CD4-positive, alpha-beta memory T cell (primary cell): Measurements from ENCODE around the gene HMCN2. TPM values are rescaled to one million over a fixed set of nuclear protein-coding genes. Genes with fewer than 3 reads are reported as not detected.

ENCODE experiments used
- CTCF ChIA-PET: fragments of 350-600 bp; sonication (Branson Sonifier 250); formaldehyde crosslinking; loops from one replicate; lab custom pipeline; 2021; ENCODE audit warnings: inconsistent platforms; ENCODE audit not compliant: partially characterized antibody; lab: Charles Lee
- POLR2A ChIA-PET: fragments of 350-600 bp; sonication (Branson Sonifier 250); formaldehyde crosslinking; loops from one replicate; lab custom pipeline; 2021; ENCODE audit not compliant: partially characterized antibody; lab: Charles Lee
- DNase-seq, 5 donors: peaks; one replicate each; pipeline versions ENCODE4 v3.0.0 to v3.0.0-alpha.2; 2020 to 2022; ENCODE audit warnings: mixed read lengths in 1 of 5
- H3K27ac ChIP-seq: one replicate; pipeline ENCODE4 v1.7.0; 2013; ENCODE audit warnings: low read depth, low read length
- H3K27me3 ChIP-seq: 2 replicates; pipeline ENCODE4 v1.7.0; 2013; ENCODE audit warnings: mild to moderate bottlenecking, low read length, moderate library complexity; ENCODE audit not compliant: insufficient read depth
- H3K36me3 ChIP-seq: 2 replicates; pipeline ENCODE4 v1.7.0; 2013; ENCODE audit warnings: mild to moderate bottlenecking, low read length, moderate library complexity; ENCODE audit not compliant: insufficient read depth
- H3K4me1 ChIP-seq: 2 replicates; pipeline ENCODE4 v1.7.0; 2013; ENCODE audit warnings: mild to moderate bottlenecking, low read length, moderate library complexity; ENCODE audit not compliant: insufficient read depth
- H3K4me3 ChIP-seq, 2 donors: one replicate each; pipeline ENCODE4 v1.7.0; 2013; ENCODE audit warnings: low read length in 2 of 2, mild to moderate bottlenecking in 1 of 2
- H3K9me3 ChIP-seq, 2 donors: one replicate each; pipeline ENCODE4 v1.7.0; 2013; ENCODE audit warnings: low read length in 2 of 2, control low read depth in 1 of 2; ENCODE audit not compliant: control insufficient read depth in 1 of 2
- H3K27ac Mint-ChIP-seq, 7 donors: one replicate each; pipeline ENCODE4 v1.8.0; 2020 to 2021; ENCODE audit warnings: mixed read lengths in 7 of 7, mild to moderate bottlenecking in 6 of 7, inconsistent platforms in 3 of 7, moderate library complexity in 3 of 7
- H3K27me3 Mint-ChIP-seq, 2 donors: one replicate each; pipeline ENCODE4 v1.8.0; 2020 to 2021; ENCODE audit warnings: mixed read lengths in 2 of 2
- H3K36me3 Mint-ChIP-seq, 2 donors: one replicate each; pipeline ENCODE4 v1.8.0; 2020 to 2021; ENCODE audit warnings: mixed read lengths in 2 of 2, inconsistent platforms in 1 of 2, mild to moderate bottlenecking in 1 of 2
- H3K4me1 Mint-ChIP-seq, 4 donors: one replicate each; pipeline ENCODE4 v1.8.0; 2020 to 2021; ENCODE audit warnings: mixed read lengths in 4 of 4, mild to moderate bottlenecking in 1 of 4
- H3K4me3 Mint-ChIP-seq, 8 donors: one replicate each; pipeline ENCODE4 v1.8.0; 2020 to 2021; ENCODE audit warnings: mixed read lengths in 8 of 8, mild to moderate bottlenecking in 7 of 8, moderate library complexity in 6 of 8, inconsistent platforms in 3 of 8
- H3K9me3 Mint-ChIP-seq, 8 donors: one replicate each; pipeline ENCODE4 v1.8.0; 2020 to 2021; ENCODE audit warnings: mixed read lengths in 8 of 8, mild to moderate bottlenecking in 5 of 8, inconsistent platforms in 3 of 8, moderate library complexity in 1 of 8
- intact Hi-C: fragments of 100-400 bp; cut with micrococcal nuclease; formaldehyde crosslinking; loops from one replicate; pipeline ENCODE4 v1.15.1; 2023
- polyA plus RNA-seq, 2 donors: library from polyadenylated mRNA; unstranded; fragments of 300-500 nt; fragmentation: Illumina TruSeq; gene quantifications; one replicate each; pipeline ENCODE4 v1.2.3, GENCODE V29; 2021
- total RNA-seq, 2 experiments: library from RNA; stranded (reverse); gene quantifications; one replicate each; pipeline ENCODE4 v1.2.3, GENCODE V29; 2021

HMCN2 gene
- total and polyA plus RNA-seq, 4 experiments from 2014 or later, result not detected

GRCh38 chr9:130467316-130467715 lies 201.8 kb downstream of the HMCN2 start:
- intact Hi-C loops, result no loop called here
- peaks cover 0 to 1% (median 0%) of the 10 kb centered on the region in 8 donors for H3K9me3 Mint-ChIP-seq
- H3K9me3 ChIP-seq, result no peaks in the 10 kb centered on the region
- H3K27me3 Mint-ChIP-seq, result peaks cover 25 to 29% of the 10 kb centered on the region in 2 donors
- H3K27ac Mint-ChIP-seq, result no peak overlapping the region
- H3K36me3 ChIP-seq, result no peaks in the 10 kb centered on the region
- no peaks in the 10 kb centered on the region for H3K4me1 ChIP-seq
- H3K4me3 Mint-ChIP-seq, result no peak overlapping the region
- no peaks in the 10 kb centered on the region for H3K36me3 Mint-ChIP-seq
- H3K4me3 ChIP-seq, result no peak overlapping the region
- no peaks in the 10 kb centered on the region for H3K27me3 ChIP-seq
- CTCF ChIA-PET, result interaction anchor here (14.7 kb wide), 1 partner anchor 217 kb away, joined by 171 read pairs; no protein-coding TSS in a partner anchor
- POLR2A ChIA-PET, result no interaction called here
- DNase-seq, result no peak
- no peaks in the 10 kb centered on the region for H3K4me1 Mint-ChIP-seq
- H3K27ac ChIP-seq, result no peak overlapping the region

- no peak for DNase-seq
- Histone ChIP-seq H3K9me3 (no peaks in the 10 kb centered on the region), H3K27me3 (no peaks in the 10 kb centered on the region), H3K36me3 (no peaks in the 10 kb centered on the region), H3K27ac (no peak overlapping the region), H3K4me3 (no peak overlapping the region), H3K4me1 (no peaks in the 10 kb centered on the region)
- Mint-ChIP-seq H3K9me3 (peaks cover 0 to 1% (median 0%) of the 10 kb centered on the region in 8 donors), H3K4me1 (no peaks in the 10 kb centered on the region), H3K36me3 (no peaks in the 10 kb centered on the region), H3K27me3 (peaks cover 27 to 29% of the 10 kb centered on the region in 2 donors), H3K27ac (no peak overlapping the region), H3K4me3 (no peak overlapping the region)
- ChIA-PET CTCF (interaction anchor here (14.7 kb wide), 1 partner anchor 215 kb away, joined by 171 read pairs; no protein-coding TSS in a partner anchor), POLR2A (no interaction called here)
- intact Hi-C loops, result no loop called here
These were observed 203.0 kb downstream of the HMCN2 start for GRCh38 chr9:130468566-130468965.

GRCh38 chr9:130470269-130470668 lies 204.7 kb downstream of the HMCN2 start:
- H3K4me1 Mint-ChIP-seq, result no peaks in the 10 kb centered on the region
- no peak overlapping the region for H3K4me3 Mint-ChIP-seq
- no peak for DNase-seq
- Histone ChIP-seq H3K4me1 (no peaks in the 10 kb centered on the region), H3K27me3 (peaks cover 3% of the 10 kb centered on the region), H3K36me3 (no peaks in the 10 kb centered on the region), H3K4me3 (no peak overlapping the region), H3K9me3 (no peaks in the 10 kb centered on the region), H3K27ac (no peak overlapping the region)
- ChIA-PET POLR2A (no interaction called here), CTCF (no interaction called here)
- peaks cover 0 to 2% (median 0%) of the 10 kb centered on the region in 8 donors for H3K9me3 Mint-ChIP-seq
- H3K27ac Mint-ChIP-seq, result no peak overlapping the region
- intact Hi-C loops, result no loop called here
- H3K36me3 Mint-ChIP-seq, result no peaks in the 10 kb centered on the region
- H3K27me3 Mint-ChIP-seq, result peaks cover 25 to 29% of the 10 kb centered on the region in 2 donors

- Histone ChIP-seq H3K36me3 (no peaks in the 10 kb centered on the region), H3K27ac (no peak overlapping the region), H3K4me3 (no peak overlapping the region), H3K9me3 (no peaks in the 10 kb centered on the region), H3K4me1 (no peaks in the 10 kb centered on the region), H3K27me3 (peaks cover 5% of the 10 kb centered on the region)
- Mint-ChIP-seq H3K4me3 (no peak overlapping the region), H3K36me3 (no peaks in the 10 kb centered on the region), H3K4me1 (no peaks in the 10 kb centered on the region), H3K27ac (no peak overlapping the region), H3K9me3 (peaks cover 0 to 2% (median 0%) of the 10 kb centered on the region in 8 donors), H3K27me3 (peaks cover 25 to 31% of the 10 kb centered on the region in 2 donors)
- DNase-seq, result no peak
- intact Hi-C loops, result no loop called here
- POLR2A ChIA-PET, result no interaction called here
- CTCF ChIA-PET, result no interaction called here
These were observed 205.4 kb downstream of the HMCN2 start for GRCh38 chr9:130470950-130471349.

GRCh38 chr9:130471411-130472183 lies 206.0 kb downstream of the HMCN2 start:
- no peaks in the 10 kb centered on the region for H3K4me1 Mint-ChIP-seq
- Histone ChIP-seq H3K27me3 (peaks cover 5% of the 10 kb centered on the region), H3K9me3 (no peaks in the 10 kb centered on the region), H3K4me3 (no peak overlapping the region), H3K4me1 (no peaks in the 10 kb centered on the region), H3K27ac (no peak overlapping the region), H3K36me3 (no peaks in the 10 kb centered on the region)
- no peak overlapping the region for H3K27ac Mint-ChIP-seq
- H3K9me3 Mint-ChIP-seq, result peaks cover 0 to 2% (median 0%) of the 10 kb centered on the region in 8 donors
- H3K4me3 Mint-ChIP-seq, result no peak overlapping the region
- intact Hi-C loops, result no loop called here
- ChIA-PET CTCF (interaction anchor here (1.0 kb wide), 1 partner anchor 11 kb away, joined by 3 read pairs; no protein-coding TSS in a partner anchor), POLR2A (no interaction called here)
- H3K36me3 Mint-ChIP-seq, result no peaks in the 10 kb centered on the region
- H3K27me3 Mint-ChIP-seq, result peaks cover 22 to 35% of the 10 kb centered on the region in 2 donors
- DNase-seq, result no peak

- no peaks in the 10 kb centered on the region for H3K36me3 ChIP-seq
- no peaks in the 10 kb centered on the region for H3K4me1 ChIP-seq
- intact Hi-C loops, result no loop called here
- Mint-ChIP-seq H3K27ac (no peak overlapping the region), H3K27me3 (peaks cover 19 to 33% of the 10 kb centered on the region in 2 donors), H3K4me3 (no peak overlapping the region), H3K9me3 (peaks cover 0 to 2% (median 0%) of the 10 kb centered on the region in 8 donors), H3K4me1 (no peaks in the 10 kb centered on the region), H3K36me3 (no peaks in the 10 kb centered on the region)
- H3K9me3 ChIP-seq, result no peaks in the 10 kb centered on the region
- ChIA-PET POLR2A (no interaction called here), CTCF (interaction anchor here (1.0 kb wide), 1 partner anchor 11 kb away, joined by 3 read pairs; no protein-coding TSS in a partner anchor)
- H3K27ac ChIP-seq, result no peak overlapping the region
- no peak for DNase-seq
- peaks cover 5% of the 10 kb centered on the region for H3K27me3 ChIP-seq
- no peak overlapping the region for H3K4me3 ChIP-seq
These were observed 206.7 kb downstream of the HMCN2 start for GRCh38 chr9:130472184-130472705.

- intact Hi-C loops, result no loop called here
- Histone ChIP-seq H3K27ac (no peak overlapping the region), H3K4me1 (no peaks in the 10 kb centered on the region), H3K4me3 (no peak overlapping the region), H3K27me3 (peaks cover 5% of the 10 kb centered on the region), H3K9me3 (no peaks in the 10 kb centered on the region), H3K36me3 (no peaks in the 10 kb centered on the region)
- DNase-seq, result no peak
- ChIA-PET POLR2A (no interaction called here), CTCF (no interaction called here)
- Mint-ChIP-seq H3K27me3 (peaks cover 12 to 26% of the 10 kb centered on the region in 2 donors), H3K4me3 (no peak overlapping the region), H3K36me3 (no peaks in the 10 kb centered on the region), H3K4me1 (no peaks in the 10 kb centered on the region), H3K9me3 (peaks cover 0 to 2% (median 0%) of the 10 kb centered on the region in 8 donors), H3K27ac (no peak overlapping the region)
These were observed 207.4 kb downstream of the HMCN2 start for GRCh38 chr9:130473009-130473408.
